Hepatocyte (in vitro differentiated cells): ENCODE results near the gene APBA1. TPM values are rescaled to one million over a fixed set of nuclear protein-coding genes. Genes with fewer than 3 reads are reported as not detected.

Experiments
- DNase-seq: peaks from one replicate; pipeline ENCODE4 v3.0.0-alpha.2; 2016; ENCODE audit warnings: low spot score
- H2AFZ ChIP-seq: fragments of 200-600 bp; sonication (generic); 2 replicates; pipeline ENCODE4 v1.6.0; 2016; ENCODE audit warnings: antibody characterized with exemption, mild to moderate bottlenecking
- H3K27ac ChIP-seq: fragments of 200-600 bp; sonication (generic); 2 replicates; pipeline ENCODE4 v1.5.1; 2016; ENCODE audit warnings: mild to moderate bottlenecking
- H3K27me3 ChIP-seq: fragments of 200-600 bp; sonication (generic); 2 replicates; pipeline ENCODE4 v1.6.1; 2016
- H3K36me3 ChIP-seq: fragments of 200-600 bp; sonication (generic); replicated peaks from 2 replicates; pipeline ENCODE4 v1.5.1; 2016; ENCODE audit warnings: low read depth; ENCODE audit not compliant: insufficient read depth
- H3K4me1 ChIP-seq: fragments of 200-600 bp; sonication (generic); 2 replicates; pipeline ENCODE4 v1.5.1; 2016; ENCODE audit warnings: mild to moderate bottlenecking, moderate library complexity; ENCODE audit not compliant: insufficient read depth
- H3K4me2 ChIP-seq: fragments of 200-600 bp; sonication (generic); 2 replicates; pipeline ENCODE4 v1.6.0; 2016
- H3K4me3 ChIP-seq: fragments of 200-600 bp; sonication (generic); 2 replicates; pipeline ENCODE4 v1.5.1; 2016; ENCODE audit warnings: mild to moderate bottlenecking
- H3K79me2 ChIP-seq: fragments of 200-600 bp; sonication (generic); 2 replicates; pipeline ENCODE4 v1.6.0; 2017; ENCODE audit warnings: mild to moderate bottlenecking
- H3K9me2 ChIP-seq: fragments of 200-600 bp; sonication (generic); replicated peaks from 2 replicates; pipeline ENCODE4 v1.6.0; 2017; ENCODE audit warnings: mild to moderate bottlenecking; ENCODE audit not compliant: insufficient read depth
- H3K9me3 ChIP-seq: fragments of 200-600 bp; sonication (generic); 2 replicates; pipeline ENCODE4 v1.5.1; 2016; ENCODE audit warnings: low read depth, mild to moderate bottlenecking
- H4K20me1 ChIP-seq: fragments of 200-600 bp; sonication (generic); 2 replicates; pipeline ENCODE4 v1.6.0; 2016; ENCODE audit warnings: mild to moderate bottlenecking; ENCODE audit not compliant: insufficient read depth, poor library complexity, severe bottlenecking
- EZH2 ChIP-seq: fragments of 200-600 bp; sonication (generic); IDR thresholded peaks from 2 replicates; pipeline ENCODE4 v1.6.1; 2016; ENCODE audit warnings: antibody characterized with exemption, mild to moderate bottlenecking, borderline replicate concordance
- EZH2phosphoT487 ChIP-seq: fragments of 200-600 bp; sonication (generic); IDR thresholded peaks from one replicate; pipeline ENCODE4 v1.6.1; 2018; ENCODE audit warnings: antibody characterized with exemption, mild to moderate bottlenecking, low read depth, moderate library complexity; ENCODE audit not compliant: unreplicated experiment, severe bottlenecking
- WGBS: methylation state at CpG from one replicate; pipeline ENCODE4 v1.1.6; 2016; ENCODE audit warnings: low lambda C conversion rate; ENCODE audit errors: missing lambda C conversion rate; 5-methylcytosine and 5-hydroxymethylcytosine counted together
- polyA plus RNA-seq: library from polyadenylated mRNA; unstranded; fragments of >200 nt; fragmentation: Nextera tagmentation; extraction: Ambion mirVana; gene quantifications from 2 replicates; pipeline ENCODE4 v1.2.1, GENCODE V29; 2016
- total RNA-seq: library from RNA; depleted of rRNA; stranded (reverse); fragments of >200 nt; gene quantifications from 2 replicates; pipeline ENCODE4 v1.2.3, GENCODE V29; 2014
- TF ChIP-seq, protein P1 (sequence below): fragments of 200-600 bp; sonication (generic); IDR thresholded peaks from 2 replicates; pipeline ENCODE4 v1.5.1; 2016; ENCODE audit warnings: antibody characterized with exemption, mild to moderate bottlenecking; ENCODE audit not compliant: poor library complexity

The APBA1 gene
- total and polyA plus RNA-seq, 2 experiments from 2014 or later, result 1.5 to 12.0 TPM

DNA sequence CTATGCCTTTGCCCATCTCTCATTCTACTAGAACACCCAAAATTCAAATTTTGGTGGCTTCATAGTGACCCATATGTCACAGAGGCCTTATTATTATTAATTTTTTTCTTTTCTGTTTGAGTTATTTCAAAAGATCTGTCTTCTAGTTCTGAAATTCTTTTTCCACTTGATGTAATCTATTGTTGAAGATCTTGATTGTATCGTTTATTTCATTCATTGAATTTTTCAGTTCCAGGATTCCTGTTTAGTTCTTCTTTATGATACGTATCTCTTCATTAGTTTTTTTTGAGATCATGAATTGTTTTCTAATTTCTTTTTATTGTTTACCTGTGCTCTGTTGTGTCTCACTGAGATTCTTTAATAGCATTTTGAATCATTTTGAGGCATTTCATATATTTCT lies 24.6 kb upstream of the APBA1 start:
- H3K9me2 ChIP-seq, result no peaks in the 10 kb centered on the region
- WGBS, result 93% methylated on average over 2 of the region's 2 CpGs
- H4K20me1 ChIP-seq, result no peaks in the 10 kb centered on the region
- H3K9me3 ChIP-seq, result no peaks in the 10 kb centered on the region
- H2AFZ ChIP-seq, result no peak overlapping the region
- H3K4me2 ChIP-seq, result no peak overlapping the region
- DNase-seq, result no peak
- TF ChIP-seq, protein P1, sequence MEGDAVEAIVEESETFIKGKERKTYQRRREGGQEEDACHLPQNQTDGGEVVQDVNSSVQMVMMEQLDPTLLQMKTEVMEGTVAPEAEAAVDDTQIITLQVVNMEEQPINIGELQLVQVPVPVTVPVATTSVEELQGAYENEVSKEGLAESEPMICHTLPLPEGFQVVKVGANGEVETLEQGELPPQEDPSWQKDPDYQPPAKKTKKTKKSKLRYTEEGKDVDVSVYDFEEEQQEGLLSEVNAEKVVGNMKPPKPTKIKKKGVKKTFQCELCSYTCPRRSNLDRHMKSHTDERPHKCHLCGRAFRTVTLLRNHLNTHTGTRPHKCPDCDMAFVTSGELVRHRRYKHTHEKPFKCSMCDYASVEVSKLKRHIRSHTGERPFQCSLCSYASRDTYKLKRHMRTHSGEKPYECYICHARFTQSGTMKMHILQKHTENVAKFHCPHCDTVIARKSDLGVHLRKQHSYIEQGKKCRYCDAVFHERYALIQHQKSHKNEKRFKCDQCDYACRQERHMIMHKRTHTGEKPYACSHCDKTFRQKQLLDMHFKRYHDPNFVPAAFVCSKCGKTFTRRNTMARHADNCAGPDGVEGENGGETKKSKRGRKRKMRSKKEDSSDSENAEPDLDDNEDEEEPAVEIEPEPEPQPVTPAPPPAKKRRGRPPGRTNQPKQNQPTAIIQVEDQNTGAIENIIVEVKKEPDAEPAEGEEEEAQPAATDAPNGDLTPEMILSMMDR, result no peak
- TF ChIP-seq EZH2phosphoT487 (no peak), EZH2 (no peak)
- H3K36me3 ChIP-seq, result no peaks in the 10 kb centered on the region
- H3K27ac ChIP-seq, result no peak overlapping the region
- no peak overlapping the region for H3K4me3 ChIP-seq
- H3K27me3 ChIP-seq, result no peaks in the 10 kb centered on the region
- no peaks in the 10 kb centered on the region for H3K79me2 ChIP-seq
- no peaks in the 10 kb centered on the region for H3K4me1 ChIP-seq

DNA sequence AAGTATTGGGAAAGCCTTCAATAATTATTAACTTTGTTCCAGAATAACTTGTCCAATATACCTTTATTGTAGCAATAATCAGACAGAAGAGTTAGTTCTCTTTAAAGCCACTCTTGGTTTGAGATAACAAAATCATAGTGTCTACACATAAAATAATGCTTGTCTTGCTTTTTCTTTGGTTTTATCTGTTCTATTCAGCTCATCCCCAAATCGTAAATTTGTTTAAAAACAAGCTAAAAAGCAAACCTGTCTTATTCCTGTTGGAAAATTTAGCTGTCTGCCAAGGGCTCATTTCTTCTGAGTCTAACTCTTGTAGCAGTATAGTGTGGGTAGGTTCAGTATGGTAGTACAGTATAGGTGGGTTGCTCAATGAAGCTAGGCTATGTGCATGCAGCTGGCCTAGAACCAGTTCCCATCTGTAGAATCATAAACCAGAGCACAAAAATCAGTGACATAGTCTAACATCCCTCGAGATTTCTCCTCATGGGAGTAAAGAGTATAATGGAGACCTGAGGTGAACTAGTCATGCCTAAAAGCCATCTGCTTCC lies 17.9 kb upstream of the APBA1 start:
- Histone ChIP-seq H3K4me2 (peak overlapping the region; percentile 8), H3K4me1 (no peaks in the 10 kb centered on the region), H3K79me2 (no peaks in the 10 kb centered on the region), H3K4me3 (no peak overlapping the region), H3K27ac (no peak overlapping the region), H3K36me3 (no peaks in the 10 kb centered on the region), H3K9me2 (no peaks in the 10 kb centered on the region), H2AFZ (no peak overlapping the region), H4K20me1 (no peaks in the 10 kb centered on the region), H3K27me3 (no peaks in the 10 kb centered on the region), H3K9me3 (no peaks in the 10 kb centered on the region)
- TF ChIP-seq EZH2phosphoT487, result no peak
- TF ChIP-seq, protein P1, result no peak
- no peak for TF ChIP-seq EZH2
- 49% methylated on average over 2 of the region's 2 CpGs for WGBS
- DNase-seq, result no peak

DNA sequence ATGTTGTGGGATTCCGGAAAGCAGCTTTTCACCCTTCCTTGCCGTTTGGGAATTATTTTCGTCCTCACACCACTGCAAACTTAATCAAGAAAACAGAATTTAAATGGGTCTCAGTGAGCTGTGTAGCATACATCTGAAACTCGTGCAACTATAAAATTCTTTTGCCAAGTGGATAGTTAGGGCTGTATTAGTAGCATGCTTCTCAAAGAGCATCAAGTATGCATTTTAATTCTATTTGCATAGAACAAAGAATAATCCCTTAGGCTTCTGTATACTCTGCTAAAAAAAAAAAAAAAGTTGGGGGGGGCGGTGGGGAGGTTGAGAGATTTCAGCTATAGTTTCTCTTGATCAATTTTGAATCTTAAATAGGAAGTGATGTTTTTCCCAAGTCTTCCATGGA lies 11.8 kb upstream of the APBA1 start:
- no peaks in the 10 kb centered on the region for H4K20me1 ChIP-seq
- TF ChIP-seq EZH2, result no peak
- no peak for TF ChIP-seq EZH2phosphoT487
- TF ChIP-seq, protein P1, result no peak
- H3K4me3 ChIP-seq, result no peak overlapping the region
- DNase-seq, result no peak
- no peaks in the 10 kb centered on the region for H3K36me3 ChIP-seq
- no peak overlapping the region for H3K27ac ChIP-seq
- WGBS, result 85% methylated on average over 5 of the region's 5 CpGs
- H3K9me3 ChIP-seq, result no peaks in the 10 kb centered on the region
- no peaks in the 10 kb centered on the region for H3K4me1 ChIP-seq
- H3K4me2 ChIP-seq, result no peak overlapping the region
- no peak overlapping the region for H2AFZ ChIP-seq
- H3K27me3 ChIP-seq, result no peaks in the 10 kb centered on the region
- no peaks in the 10 kb centered on the region for H3K9me2 ChIP-seq
- H3K79me2 ChIP-seq, result no peaks in the 10 kb centered on the region
